Ectodermal cell (in vitro differentiated cells): Measurements from ENCODE around the gene SGMS1.

ENCODE experiments used
- H3K27ac ChIP-seq: 2 replicates; pipeline ENCODE4 v1.7.0; 2013; ENCODE audit warnings: mild to moderate bottlenecking, low read depth, low read length; ENCODE audit not compliant: insufficient read depth, poor library complexity, severe bottlenecking
- H3K27me3 ChIP-seq: 2 replicates; pipeline ENCODE4 v1.7.0; 2013; ENCODE audit warnings: mild to moderate bottlenecking, low read length; ENCODE audit not compliant: insufficient read depth, control insufficient read depth, poor library complexity, severe bottlenecking
- H3K36me3 ChIP-seq: one replicate; pipeline ENCODE4 v1.7.0; 2013; ENCODE audit warnings: low read length; ENCODE audit not compliant: control insufficient read depth, insufficient read depth
- H3K4me1 ChIP-seq: one replicate; pipeline ENCODE4 v1.7.0; 2013; ENCODE audit warnings: low read length; ENCODE audit not compliant: control insufficient read depth, insufficient read depth
- H3K4me3 ChIP-seq: 2 replicates; pipeline ENCODE4 v1.7.0; 2013; ENCODE audit warnings: low read depth, low read length, control low read depth; ENCODE audit not compliant: insufficient read depth
- H3K9me3 ChIP-seq: 2 replicates; pipeline ENCODE4 v1.7.0; 2013; ENCODE audit warnings: mild to moderate bottlenecking, low read length, moderate library complexity; ENCODE audit not compliant: control insufficient read depth
- WGBS, 2 experiments: methylation state at CpG; one replicate each; pipeline ENCODE4 v1.1.7; 2013; ENCODE audit warnings: missing lambda C conversion rate in 2 of 2; 5-methylcytosine and 5-hydroxymethylcytosine counted together

Gene SGMS1

DNA sequence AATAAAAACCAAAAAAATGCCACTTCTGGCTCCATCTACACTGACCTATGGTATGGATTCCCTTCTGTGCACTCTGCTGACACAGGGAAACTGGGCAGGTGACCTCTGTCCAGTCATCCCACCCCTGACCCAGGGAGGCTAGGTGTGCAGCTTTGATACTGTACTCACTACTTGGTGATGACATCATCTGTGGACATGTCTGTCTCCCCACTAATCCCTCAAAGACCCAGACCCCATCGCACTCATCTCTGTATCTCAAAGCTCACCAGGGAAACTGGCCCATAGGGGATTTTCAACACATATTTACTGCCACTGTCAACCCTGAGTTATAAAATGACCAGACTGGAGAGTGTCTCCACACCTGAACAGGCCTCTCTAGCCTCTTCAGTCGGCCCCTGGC is 10.6 kb downstream of the SGMS1 start:
- no peaks in the 10 kb centered on the region for H3K27me3 ChIP-seq
- H3K27ac ChIP-seq: no peak overlapping the region
- no peak overlapping the region for H3K4me3 ChIP-seq
- WGBS, 2 experiments: 88% methylated on average over 2 of the region's 2 CpGs
- no peaks in the 10 kb centered on the region for H3K36me3 ChIP-seq
- H3K9me3 ChIP-seq: no peaks in the 10 kb centered on the region
- no peaks in the 10 kb centered on the region for H3K4me1 ChIP-seq

DNA sequence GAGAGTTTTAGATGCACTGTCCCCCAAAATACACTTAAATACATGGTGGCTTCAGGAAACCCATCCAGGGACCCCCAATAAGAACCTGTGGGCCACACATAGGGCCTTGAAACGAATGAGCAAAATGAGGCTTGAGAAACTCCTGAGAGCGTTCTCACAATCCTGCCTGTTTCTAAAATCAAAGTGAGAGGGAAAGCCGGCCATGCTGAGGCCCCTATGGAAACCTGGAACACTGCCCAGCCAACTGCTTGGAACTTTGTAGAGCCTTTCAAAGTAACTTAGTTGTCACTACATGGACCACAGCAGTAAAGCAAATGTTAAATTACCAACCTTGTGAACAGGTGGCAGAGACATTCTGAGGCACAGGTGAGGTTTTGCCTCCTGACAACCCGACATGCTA is 13.4 kb downstream of the SGMS1 start:
- no peak overlapping the region for H3K4me3 ChIP-seq
- H3K9me3 ChIP-seq: no peaks in the 10 kb centered on the region
- H3K36me3 ChIP-seq: no peaks in the 10 kb centered on the region
- H3K27me3 ChIP-seq: no peaks in the 10 kb centered on the region
- 93 to 99% methylated on average over 4 of the region's 4 CpGs for WGBS, 2 experiments
- no peak overlapping the region for H3K27ac ChIP-seq
- no peaks in the 10 kb centered on the region for H3K4me1 ChIP-seq

DNA sequence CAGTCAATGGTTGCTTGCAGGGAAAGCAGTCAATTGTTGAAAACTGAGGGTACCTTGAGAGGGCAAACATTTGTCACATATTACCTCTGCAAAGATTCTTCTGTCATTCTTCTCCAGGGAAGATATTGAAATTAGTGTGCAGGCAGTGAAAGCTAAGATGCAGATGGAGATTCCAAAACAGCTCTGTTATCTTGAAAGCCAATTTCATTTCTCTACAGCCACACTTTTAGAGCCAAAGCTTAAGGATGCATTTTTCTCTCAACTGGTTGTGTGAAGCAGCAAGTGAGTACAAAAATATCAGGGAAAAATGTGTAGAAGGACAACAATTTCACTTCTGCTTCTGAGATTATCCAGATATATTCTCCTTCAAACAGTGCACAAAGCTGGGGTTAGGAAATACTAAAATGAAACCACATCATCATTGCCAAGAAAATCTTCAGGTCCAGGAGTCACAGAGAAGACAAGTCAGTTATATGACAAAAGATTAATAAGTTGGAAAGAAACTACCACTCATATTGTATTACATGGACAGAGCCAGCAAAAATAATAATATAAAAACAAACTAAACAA is 16.3 kb downstream of the SGMS1 start:
- no peak overlapping the region for H3K27ac ChIP-seq
- no peaks in the 10 kb centered on the region for H3K9me3 ChIP-seq
- H3K4me3 ChIP-seq: no peak overlapping the region
- H3K4me1 ChIP-seq: no peaks in the 10 kb centered on the region
- no peaks in the 10 kb centered on the region for H3K36me3 ChIP-seq
- no peaks in the 10 kb centered on the region for H3K27me3 ChIP-seq

DNA sequence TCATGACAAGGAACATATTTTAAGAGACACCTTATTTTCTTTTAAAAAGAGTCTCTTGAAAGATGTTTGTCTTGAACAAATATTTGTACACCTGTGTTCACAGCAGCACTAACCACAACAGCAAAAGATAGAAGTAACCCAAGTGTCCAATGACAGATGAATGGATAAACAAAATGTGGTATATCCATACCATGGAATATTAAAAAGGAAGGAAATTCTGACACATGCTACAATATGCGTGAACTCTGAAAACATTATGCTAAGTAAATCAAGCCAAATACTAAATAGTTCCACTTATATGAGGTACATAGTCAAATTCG is 17.8 kb downstream of the SGMS1 start:
- H3K36me3 ChIP-seq: no peaks in the 10 kb centered on the region
- no peaks in the 10 kb centered on the region for H3K4me1 ChIP-seq
- WGBS, 2 experiments: 75 to 94% methylated on average over 1 to 2 of the region's 2 CpGs
- H3K27me3 ChIP-seq: no peaks in the 10 kb centered on the region
- no peaks in the 10 kb centered on the region for H3K9me3 ChIP-seq
- H3K4me3 ChIP-seq: no peak overlapping the region
- no peak overlapping the region for H3K27ac ChIP-seq

DNA sequence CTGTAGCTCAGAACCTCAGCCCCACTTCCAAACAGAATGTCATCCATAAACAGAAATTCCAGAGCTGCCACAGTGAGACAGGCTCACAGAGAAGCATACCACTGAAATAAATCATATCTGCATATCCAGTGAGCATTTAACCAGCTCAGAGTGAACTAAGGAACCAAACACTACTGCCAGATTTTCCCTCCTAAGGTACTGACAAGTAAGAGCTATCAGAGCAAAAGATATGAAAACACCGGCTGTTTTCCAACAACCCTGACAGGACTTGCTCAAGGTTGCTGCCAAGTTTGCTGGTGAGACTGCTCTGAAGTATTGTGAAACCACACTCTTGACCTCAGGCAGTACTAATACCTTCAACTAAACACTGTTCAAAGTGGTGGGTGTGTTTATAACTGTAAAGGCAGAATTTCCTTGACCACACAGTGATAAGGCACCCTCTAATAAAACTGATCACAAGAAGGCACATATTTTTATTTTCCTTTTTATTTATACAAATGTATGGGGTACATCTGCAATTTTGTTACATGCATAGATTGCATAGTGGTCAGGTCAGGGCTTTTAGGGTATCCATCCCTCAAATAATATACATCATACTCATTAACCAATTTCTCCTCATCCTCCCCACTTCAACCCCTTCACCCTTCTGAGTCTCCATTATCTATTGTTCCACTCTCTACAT is 18.3 kb downstream of the SGMS1 start:
- Histone ChIP-seq H3K9me3 (no peaks in the 10 kb centered on the region), H3K27me3 (no peaks in the 10 kb centered on the region), H3K4me1 (no peaks in the 10 kb centered on the region), H3K27ac (no peak overlapping the region), H3K36me3 (no peaks in the 10 kb centered on the region), H3K4me3 (no peak overlapping the region)
- WGBS, 2 experiments: 98 to 100% methylated on average over 1 of the region's 1 CpG

DNA sequence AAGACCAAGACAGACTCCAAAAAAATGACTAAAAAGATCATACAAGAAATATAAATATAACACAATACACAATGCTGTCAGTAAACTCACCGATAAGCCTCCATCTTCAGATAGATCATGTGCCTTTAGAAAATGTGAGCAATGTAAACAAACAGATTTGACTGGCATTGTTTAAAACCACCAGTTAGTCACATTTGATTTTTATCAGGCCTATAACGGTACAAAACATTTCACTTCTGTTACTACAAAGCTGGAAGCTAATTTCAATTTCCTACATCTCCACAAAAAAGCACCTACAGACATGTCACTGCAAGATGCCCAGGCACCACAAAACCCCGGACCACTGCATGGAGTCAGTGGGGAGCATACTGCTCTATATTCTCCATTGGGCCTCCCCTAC is 18.9 kb downstream of the SGMS1 start:
- H3K9me3 ChIP-seq: no peaks in the 10 kb centered on the region

DNA sequence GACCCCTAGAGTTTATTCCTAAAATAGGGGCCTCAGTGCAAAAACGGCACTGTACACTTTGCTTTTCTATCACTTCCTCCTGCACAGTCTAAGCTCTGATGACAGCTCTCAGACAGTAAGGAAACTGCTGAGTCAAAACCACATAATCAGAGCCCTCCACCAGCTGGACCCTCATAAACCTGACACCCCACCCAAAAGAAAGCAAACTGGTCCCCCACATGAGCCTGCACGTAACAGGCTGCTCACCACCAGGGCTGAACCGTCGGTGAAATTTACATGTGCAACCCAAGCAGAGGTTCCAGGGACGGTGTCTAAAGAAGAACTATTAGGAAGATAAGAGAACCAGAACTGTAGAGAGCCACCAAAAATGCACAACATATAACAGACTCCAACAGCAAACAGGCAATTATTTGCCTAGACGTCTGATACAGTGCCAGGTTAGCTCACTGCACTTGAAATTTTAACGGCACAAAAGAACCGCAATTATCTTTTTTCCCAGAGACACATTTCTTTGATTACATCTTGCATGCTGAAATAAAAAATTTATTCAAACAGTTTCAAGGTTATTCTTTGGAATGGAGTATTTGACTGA is 19.6 kb downstream of the SGMS1 start:
- H3K27ac ChIP-seq: no peak overlapping the region
- no peak overlapping the region for H3K4me3 ChIP-seq
- no peaks in the 10 kb centered on the region for H3K4me1 ChIP-seq
- no peaks in the 10 kb centered on the region for H3K9me3 ChIP-seq
- no peaks in the 10 kb centered on the region for H3K36me3 ChIP-seq
- 92% methylated on average over 8 of the region's 8 CpGs for WGBS, 2 experiments
- no peaks in the 10 kb centered on the region for H3K27me3 ChIP-seq

More for the DNA sequence above, 18.9 kb downstream of the SGMS1 start:
- Histone ChIP-seq H3K36me3 (no peaks in the 10 kb centered on the region), H3K27ac (no peak overlapping the region), H3K4me1 (no peaks in the 10 kb centered on the region), H3K4me3 (no peak overlapping the region), H3K27me3 (no peaks in the 10 kb centered on the region)
- 81% methylated on average over 3 of the region's 3 CpGs for WGBS, 2 experiments

DNA sequence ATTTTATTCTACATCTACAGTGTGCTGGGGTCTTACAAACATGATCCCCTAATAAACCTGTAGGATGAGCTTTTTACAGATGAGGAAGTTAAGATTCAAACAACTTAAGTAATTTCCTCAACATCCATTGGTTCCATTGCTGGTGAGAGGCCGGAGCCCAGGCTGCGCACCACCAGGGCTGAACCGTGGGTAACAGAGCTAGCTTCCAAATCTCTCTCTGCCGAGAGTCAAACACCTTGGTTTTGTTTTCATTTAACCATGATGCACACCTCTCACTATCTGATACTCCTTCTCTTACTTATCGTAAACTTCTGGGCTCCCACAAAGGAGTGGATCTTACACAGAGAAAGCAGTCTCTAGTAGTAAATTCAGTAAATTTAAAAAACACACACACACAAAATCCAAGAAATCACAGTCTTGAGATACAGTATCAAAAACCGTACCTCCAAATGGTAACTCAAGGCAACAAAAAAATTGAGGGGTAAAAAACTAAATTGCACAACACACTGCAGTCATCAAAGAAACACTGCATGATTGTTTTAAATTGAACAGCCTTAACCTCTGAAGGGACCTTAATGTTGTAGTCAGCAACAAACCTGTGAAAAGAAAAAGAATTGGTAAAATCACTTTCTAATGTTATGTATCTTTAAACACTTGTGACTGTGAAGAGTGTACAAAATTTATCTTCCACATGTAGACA is 20.5 kb downstream of the SGMS1 start:
- H3K27ac ChIP-seq: no peak overlapping the region
- 90 to 94% methylated on average over 6 of the region's 6 CpGs for WGBS, 2 experiments
- H3K36me3 ChIP-seq: no peaks in the 10 kb centered on the region
- no peaks in the 10 kb centered on the region for H3K9me3 ChIP-seq
- H3K27me3 ChIP-seq: no peaks in the 10 kb centered on the region
- H3K4me3 ChIP-seq: no peak overlapping the region
- no peaks in the 10 kb centered on the region for H3K4me1 ChIP-seq

DNA sequence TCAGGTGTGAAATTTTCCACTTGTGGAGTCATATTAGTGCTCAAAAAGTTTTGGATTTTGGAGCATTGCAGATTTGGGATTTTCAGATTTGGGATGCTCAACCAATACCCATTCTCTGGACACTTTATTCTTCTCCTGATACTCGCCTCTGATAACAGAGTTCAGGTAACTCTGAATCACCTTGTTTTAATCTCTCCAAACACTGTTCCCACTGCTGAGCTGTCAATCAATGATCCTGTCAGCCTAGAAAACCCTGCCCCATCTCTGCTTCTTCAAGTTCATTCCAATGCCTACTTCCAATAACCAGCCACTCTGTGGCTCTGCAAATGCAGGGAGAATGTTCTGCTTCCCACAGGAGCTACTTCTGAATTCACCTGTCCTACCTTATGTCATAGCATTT is 21.8 kb downstream of the SGMS1 start:
- Histone ChIP-seq H3K27ac (no peak overlapping the region), H3K36me3 (no peaks in the 10 kb centered on the region), H3K4me3 (no peak overlapping the region), H3K9me3 (no peaks in the 10 kb centered on the region), H3K27me3 (no peaks in the 10 kb centered on the region), H3K4me1 (no peaks in the 10 kb centered on the region)
- 88 to 98% methylated on average over 1 of the region's 1 CpG for WGBS, 2 experiments

DNA sequence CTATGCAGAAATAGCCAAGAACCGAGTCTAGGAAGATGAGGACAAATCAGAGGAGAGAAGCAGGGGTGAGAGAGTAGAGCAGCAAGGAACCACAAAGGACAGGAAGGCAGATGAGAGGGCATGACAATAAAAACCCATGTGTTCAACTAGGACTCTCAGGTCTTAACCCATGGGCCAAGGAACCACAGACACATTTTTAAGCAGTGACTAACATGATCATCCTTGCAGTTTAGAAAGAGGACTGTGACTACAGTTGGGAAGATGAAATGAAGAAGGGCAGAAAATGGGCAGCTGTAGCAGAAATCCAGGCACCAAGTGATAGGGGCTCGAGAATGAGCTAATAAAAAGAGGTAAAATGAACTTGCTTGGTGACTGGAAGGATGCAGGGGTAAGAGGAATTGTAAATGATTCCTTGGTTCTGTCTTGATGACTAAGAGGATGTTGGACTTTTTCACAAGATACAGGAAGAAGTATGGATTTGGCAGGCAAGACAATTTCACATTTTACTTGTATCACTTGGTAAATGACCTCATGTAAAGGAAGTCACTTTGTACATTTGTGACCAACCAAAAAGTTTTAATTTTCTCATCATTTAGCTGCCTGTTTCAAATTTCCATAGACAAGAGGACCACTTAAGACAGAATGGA is 22.8 kb downstream of the SGMS1 start:
- Histone ChIP-seq H3K4me3 (no peak overlapping the region), H3K27me3 (no peaks in the 10 kb centered on the region), H3K36me3 (no peaks in the 10 kb centered on the region), H3K27ac (no peak overlapping the region), H3K9me3 (no peaks in the 10 kb centered on the region), H3K4me1 (no peaks in the 10 kb centered on the region)
- WGBS, 2 experiments: 89 to 95% methylated on average over 2 of the region's 2 CpGs
